Stimulated activated CD8-positive, alpha-beta memory T cell treated with anti-CD3 and anti-CD28 coated beads, Interleukin-7, amount 100 ng/mL, for 48 hours (primary cell): ENCODE measurements around the gene TIMM17A.

Experiments
- DNase-seq, 2 donors: peaks; one replicate each; pipeline ENCODE4 v3.0.0-alpha.2; 2020; ENCODE audit warnings: low read depth in 1 of 2; ENCODE audit errors: extremely low read depth in 1 of 2

The TIMM17A gene

DNA sequence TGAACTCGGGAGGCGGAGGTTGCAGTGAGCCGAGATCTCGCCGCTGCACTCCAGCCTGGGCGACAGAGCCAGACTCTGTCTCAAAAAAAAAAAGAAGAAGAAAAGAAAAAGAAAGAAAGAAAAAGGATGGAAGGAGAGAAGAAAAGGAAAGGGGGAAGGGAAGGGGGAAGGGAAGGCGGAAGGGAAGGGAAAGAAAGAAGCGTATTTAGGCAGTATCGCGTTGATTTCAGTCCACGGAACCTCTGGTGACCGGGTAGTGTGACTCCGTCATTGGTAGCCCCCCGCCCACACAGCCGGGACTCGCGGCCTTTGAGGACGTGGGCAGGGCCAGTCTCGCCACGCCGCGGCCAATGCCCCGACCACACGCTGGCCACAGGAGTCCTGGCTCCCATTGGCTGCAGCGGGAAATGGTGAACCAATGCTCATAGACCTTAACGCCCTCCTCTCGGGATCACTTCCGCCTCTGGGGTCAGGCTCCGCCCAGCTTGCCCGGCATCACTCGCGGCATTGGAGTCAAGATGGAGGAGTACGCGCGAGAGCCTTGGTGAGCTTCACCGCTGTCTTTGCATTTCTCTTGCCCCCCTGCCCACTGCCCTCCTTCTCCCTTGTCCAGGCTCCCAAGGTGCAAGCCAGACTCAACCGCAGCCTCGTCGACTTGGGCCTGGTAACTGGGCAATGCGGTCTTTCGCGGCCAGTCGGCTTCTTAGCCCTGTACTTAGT is at the start of gene TIMM17A:
Gene TIMM17A (plus strand): TSS at position 495 of the 720 bp plus-strand sequence. CDS start 24 bp downstream, at position 519.
- DNase-seq = peak; percentile 93 to 94

- DNase-seq = no peak
Observed at GRCh38 chr1:201906336-201906735, 49.0 kb upstream of the TIMM17A start.

DNA sequence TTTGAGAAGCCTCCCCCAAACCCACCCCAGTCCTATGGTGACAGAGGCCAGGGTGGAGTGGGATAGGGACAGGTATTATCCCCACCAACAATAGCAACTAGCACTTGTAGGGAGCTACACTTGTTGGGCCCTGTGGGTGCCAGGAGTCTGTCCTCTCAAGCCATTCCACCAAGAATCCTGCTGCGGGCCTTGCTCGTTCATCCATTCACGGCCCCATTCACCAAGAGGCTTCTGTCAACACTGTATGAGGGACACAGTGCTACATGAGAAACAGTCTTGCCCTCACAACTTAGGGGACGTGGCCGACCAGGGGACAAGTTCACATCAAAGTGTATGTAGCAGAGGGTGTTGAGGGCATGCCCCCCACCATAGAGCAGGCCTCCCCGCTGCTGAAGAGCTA is 47.7 kb upstream of the TIMM17A start:
- no peak for DNase-seq

DNA sequence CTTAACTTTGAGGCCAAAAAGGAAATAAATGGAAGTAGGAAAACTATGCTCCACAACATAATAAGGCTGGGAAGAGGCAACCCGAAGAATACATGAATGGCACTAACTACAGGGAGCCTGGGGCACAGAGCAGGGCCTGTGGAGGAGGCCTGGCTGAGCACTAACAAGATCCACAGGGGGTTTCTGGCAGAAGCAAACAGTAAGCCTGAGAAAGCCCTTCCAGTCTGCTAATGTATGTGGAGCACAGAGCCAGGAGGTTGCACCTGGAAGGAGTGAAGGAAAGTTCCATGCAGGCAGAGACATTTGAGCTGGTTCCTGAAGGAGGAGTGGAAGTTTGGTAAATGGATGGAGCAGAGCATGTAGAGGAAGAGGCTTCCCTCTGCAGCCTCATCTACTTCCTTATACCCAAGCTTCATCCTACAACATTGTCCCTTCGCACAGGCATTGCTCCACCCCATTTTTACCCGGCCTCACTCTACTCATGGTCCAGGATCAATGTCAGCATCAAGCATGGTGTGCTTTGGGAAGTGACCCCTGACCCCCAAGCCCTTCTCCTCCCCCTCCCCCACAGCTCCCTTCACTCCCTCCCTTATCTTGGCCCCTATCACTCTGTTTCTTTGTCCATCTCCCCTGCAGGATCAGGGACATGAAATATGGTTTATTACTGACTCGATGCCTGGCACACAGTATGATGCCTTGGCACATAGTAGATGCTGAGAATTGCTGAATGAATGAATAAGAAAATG is 43.3 kb upstream of the TIMM17A start:
- no peak for DNase-seq

DNA sequence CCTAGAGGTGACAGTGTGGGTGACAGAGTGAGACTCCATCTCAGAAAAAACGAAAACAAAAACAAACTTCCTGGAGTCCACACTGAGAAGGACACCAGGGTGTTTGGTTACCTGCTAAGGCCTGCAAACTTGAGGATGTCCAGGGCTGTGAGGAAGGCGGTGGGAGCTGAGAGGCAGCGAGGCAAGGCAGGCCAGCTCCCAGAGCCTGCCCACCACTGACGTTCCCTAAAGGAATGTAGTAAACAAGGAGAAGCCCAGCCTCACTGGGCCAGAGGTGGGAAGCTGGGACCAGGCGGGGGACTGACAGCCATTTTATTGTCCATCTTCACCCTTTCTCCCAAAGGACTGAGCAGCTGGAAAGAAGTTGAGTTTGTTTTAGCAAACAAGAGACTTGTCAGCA is 42.5 kb upstream of the TIMM17A start:
- DNase-seq = no peak

GRCh38 chr1:201914456-201915235 is 40.7 kb upstream of the TIMM17A start:
- DNase-seq = no peak

DNA sequence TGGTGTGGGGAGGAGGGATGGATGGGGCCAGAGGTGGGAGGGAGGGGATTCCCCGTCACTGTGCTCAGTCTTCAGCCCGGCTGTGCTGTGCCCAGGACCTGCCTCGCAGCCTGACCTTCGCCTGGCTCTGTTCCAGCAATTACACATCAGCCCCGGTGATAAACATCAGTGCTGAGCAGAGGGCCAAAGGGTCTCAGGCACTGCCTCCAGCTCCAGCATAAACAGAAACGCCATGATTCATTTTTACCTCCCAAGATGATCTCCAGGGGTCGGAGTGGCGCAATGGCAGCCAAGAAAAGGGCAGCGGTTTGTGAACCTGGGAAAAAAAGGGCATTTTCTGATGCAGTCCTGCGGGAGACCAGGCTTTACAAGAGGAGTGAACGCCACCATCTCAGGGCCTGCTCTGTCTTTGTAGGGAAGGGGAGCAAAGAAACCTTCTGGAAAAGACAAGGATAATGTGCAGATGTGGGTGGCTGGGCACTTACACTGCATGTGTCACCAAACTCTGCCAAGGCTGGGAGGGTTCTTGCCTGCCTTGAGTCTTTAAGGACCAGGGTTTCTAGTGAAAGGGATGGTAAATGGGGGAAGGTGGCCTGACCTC is 38.6 kb upstream of the TIMM17A start:
- DNase-seq = no peak

DNA sequence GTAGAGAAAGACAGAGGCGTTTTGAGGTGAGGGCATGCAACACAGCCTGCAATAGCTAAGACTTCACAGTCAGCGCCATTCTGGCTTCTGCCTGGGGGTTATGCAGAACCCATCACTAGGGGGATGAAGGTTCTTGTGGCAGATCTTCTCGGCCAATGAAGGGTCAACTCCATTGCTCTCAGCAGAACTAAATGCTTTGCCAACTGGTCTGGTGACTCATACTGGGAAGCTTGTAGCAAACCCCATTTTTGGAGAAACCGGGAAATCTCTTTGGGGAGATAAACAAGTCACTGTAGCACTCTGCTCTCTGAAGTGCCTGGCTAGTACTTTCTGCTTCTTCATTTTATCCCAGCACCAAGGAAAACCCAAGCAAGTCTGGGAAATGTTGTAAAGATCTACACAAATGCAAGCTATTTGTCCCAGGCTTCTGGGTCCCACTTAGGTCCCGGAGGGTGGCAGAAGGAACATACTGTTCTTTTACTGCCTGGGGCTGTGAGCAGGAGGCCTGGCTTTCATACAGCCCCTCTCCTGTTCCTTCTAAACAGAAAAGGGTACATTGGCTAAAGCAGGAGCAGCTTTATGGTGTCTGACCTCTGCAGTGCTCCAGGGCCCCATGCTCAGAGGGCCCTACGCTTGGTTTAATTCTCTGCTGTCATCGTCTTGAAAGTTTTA is 37.8 kb upstream of the TIMM17A start:
- no peak for DNase-seq

DNA sequence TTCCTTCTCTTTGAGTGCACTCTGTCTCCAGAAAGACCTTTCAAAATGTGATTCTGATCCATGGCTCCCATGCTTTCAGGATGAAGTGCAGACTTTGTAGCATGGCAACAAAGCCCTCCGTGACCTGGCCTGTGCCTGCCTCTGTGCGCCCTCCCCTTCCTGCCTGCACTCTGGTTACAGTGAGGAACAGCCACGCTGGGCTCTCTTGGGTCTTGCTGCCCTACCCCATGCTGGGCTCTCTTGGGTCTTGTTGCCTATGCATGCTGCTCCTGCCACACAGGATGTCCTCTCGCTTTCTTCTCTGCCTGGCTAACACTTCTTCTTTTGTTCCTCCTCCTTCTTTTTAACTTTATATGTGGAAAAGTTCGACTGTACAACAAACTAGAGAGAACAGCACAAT is 37.0 kb upstream of the TIMM17A start:
- no peak for DNase-seq

DNA sequence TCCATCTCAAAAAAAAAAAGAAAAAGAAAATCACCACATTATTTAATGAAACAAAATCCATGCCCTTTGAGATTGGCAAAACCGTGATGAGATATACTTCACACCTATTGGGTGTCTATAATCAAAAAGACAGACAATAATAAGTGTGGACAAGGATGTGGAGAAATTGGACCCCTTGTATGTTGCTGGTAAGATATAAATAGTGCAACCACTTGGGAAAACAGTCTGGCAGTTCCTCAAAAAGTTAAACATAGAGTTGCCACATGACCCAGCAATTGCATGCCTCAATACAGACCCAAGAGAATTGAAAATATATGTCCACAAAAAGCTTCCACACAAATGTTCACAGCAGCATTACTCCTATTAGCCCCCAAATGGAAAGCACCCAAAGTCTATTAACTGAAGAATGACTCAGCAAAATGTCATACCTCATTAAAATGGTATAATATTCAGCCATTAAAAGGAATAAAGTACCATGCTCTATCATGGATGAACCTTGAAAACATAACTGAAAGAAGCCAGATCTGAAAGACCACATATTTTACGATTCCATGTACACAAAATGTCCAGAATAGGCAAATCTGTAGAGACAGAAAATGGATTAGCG is 33.2 kb upstream of the TIMM17A start:
- DNase-seq = no peak

- DNase-seq = no peak
Observed at GRCh38 chr1:201925301-201925567, 30.1 kb upstream of the TIMM17A start.

DNA sequence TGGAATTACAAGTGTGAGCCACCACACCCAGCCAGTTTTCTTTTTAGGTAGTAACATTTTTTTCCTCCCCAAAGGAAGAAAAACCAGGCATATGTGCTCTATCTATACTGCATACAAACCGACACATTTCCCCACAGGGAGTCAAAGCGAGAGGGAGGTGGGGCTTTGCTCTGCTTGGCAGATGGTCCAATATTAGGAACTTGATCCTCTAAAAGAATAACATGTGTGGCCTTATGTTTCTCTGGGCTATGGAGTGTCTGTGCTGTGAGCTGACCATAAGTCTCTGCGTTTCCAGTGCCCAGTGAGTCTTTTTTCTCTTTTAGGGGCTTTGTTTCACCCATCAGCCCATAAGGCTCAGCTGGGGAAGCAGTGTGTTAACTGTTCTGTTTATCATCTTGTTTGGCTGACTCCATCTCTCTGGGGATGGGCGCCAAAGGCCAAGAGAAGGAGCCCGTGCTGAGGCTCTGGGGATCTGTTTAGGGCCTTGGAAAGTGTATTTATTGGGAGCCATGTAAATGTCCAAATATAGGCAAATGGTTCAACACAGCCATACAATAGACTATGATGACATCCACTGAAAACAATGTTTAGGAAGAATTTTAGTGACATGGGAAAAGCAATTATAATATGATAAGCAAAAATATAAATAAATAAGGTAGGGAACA is 29.2 kb upstream of the TIMM17A start:
- DNase-seq = no peak

- no peak for DNase-seq
Observed at GRCh38 chr1:201928266-201928665, 27.0 kb upstream of the TIMM17A start.

DNA sequence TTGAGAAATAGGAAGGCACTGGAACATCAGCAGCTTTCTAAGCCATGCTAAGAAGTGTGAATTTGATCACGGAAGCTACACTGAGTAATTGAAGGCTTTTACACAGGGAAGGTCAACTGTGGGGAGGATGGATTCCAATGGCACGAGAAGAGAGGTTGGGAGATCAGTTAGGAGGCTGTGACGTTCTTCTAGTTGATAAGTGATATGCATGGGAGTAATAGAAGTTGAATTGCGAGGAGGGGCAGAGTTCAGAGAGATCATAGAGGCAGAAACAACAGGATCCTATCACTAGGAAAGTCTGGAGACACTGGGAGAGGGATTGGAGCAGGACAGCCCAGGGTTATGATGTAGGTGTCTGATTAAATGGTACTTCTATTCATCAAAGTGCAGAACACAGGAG is 25.2 kb upstream of the TIMM17A start:
- no peak for DNase-seq

GRCh38 chr1:201930803-201931202 is 24.5 kb upstream of the TIMM17A start:
- no peak for DNase-seq

- no peak for DNase-seq
Observed at GRCh38 chr1:201933840-201934430, 21.4 kb upstream of the TIMM17A start.

DNA sequence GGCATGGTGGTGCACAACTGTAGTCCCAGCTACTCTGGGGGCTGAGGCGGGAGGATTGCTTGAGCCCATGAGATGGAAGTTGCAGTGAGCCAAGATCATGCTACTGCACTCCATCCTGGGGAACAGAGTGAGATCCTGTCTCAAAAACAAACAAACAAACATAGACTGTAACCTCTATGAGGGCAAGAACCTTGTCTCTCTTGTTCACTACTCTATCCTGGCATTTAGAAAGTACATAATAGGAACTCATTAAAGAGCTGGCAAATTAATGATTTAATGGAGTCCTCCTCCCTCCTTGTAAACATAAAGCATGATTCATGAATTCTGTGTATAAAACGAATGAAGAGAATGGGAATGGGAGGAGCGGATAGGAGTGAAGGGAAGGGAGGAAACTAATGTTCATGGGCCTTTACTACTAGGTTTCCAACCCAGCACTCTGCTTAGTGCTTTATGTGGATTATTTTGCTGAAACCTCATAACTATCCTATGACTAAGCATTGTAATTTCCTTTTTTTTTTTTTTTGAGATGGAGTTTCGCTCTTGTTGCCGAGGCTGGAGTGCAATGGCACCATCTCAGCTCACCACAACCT is 17.6 kb upstream of the TIMM17A start:
- DNase-seq = no peak

GRCh38 chr1:201938440-201939035 is 16.8 kb upstream of the TIMM17A start:
- no peak for DNase-seq

DNA sequence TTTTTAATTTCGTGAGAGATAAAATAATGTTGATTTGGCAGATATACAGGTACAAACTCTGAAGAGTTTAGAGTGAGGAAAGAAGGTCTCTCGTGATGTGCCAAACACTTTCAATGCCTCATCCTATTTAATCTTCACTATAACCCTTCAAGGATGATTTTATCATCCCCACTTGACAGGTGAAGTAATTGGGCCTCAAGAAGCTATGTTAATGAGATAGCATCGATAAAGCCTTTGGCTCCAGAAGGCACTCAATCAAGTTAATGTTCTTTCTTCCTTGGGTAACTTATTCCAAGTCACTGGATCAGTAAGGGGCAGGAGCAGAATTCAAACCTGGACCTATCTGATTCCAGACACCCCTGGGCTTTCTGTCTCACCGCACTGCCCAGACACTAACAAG is 16.2 kb upstream of the TIMM17A start:
- no peak for DNase-seq
